Common myeloid progenitor, CD34-positive (primary cell): Measurements from ENCODE around the gene UPK2.
A peak's percentile ranks its signal among the peaks of the same experiment; 100 is the strongest.

Experiments used
- CTCF ChIA-PET: fragments of 350-600 bp; sonication (Branson Sonifier 250); formaldehyde crosslinking; loops from one replicate; lab custom pipeline; 2021; ENCODE audit warnings: antibody characterized with exemption; lab: Charles Lee
- POLR2A ChIA-PET: fragments of 350-600 bp; sonication (Branson Sonifier 250); formaldehyde crosslinking; loops from one replicate; lab custom pipeline; 2021; ENCODE audit warnings: antibody characterized with exemption; lab: Charles Lee
- DNase-seq, 3 donors: peaks; one replicate each; pipeline versions ENCODE4 v3.0.0 to v3.0.0-alpha.2; 2013
- H3K27ac ChIP-seq, 2 experiments: 1 replicate in 1 of 2; 2 replicates in 1 of 2; pipeline ENCODE4 v1.7.0; 2013; ENCODE audit warnings: inconsistent platforms in 2 of 2, low read length in 2 of 2, mild to moderate bottlenecking in 2 of 2, low read depth in 1 of 2, moderate library complexity in 1 of 2; ENCODE audit not compliant: severe bottlenecking in 2 of 2, insufficient read depth in 1 of 2, poor library complexity in 1 of 2
- H3K27me3 ChIP-seq, 5 experiments: replicated peaks in 2 of 5; 1 replicate in 3 of 5; 2 replicates in 2 of 5; pipeline versions ENCODE4 v1.6.1 to v1.7.0; 2013; ENCODE audit warnings: low read length in 4 of 5, mild to moderate bottlenecking in 2 of 5, moderate library complexity in 2 of 5, inconsistent platforms in 1 of 5; ENCODE audit not compliant: insufficient read depth in 5 of 5, control insufficient read depth in 4 of 5
- H3K36me3 ChIP-seq, 4 experiments: 1 replicate in 2 of 4; 2 replicates in 2 of 4; pipeline versions ENCODE4 v1.6.1 to v1.7.0; 2013; ENCODE audit warnings: low read length in 3 of 4, control low read depth in 1 of 4, mild to moderate bottlenecking in 1 of 4; ENCODE audit not compliant: control insufficient read depth in 4 of 4, insufficient read depth in 4 of 4
- H3K4me1 ChIP-seq, 4 experiments: 1 replicate in 3 of 4; 2 replicates in 1 of 4; pipeline versions ENCODE4 v1.6.1 to v1.7.1; 2013; ENCODE audit warnings: low read length in 3 of 4, mild to moderate bottlenecking in 3 of 4, control low read depth in 1 of 4, inconsistent platforms in 1 of 4, moderate library complexity in 1 of 4; ENCODE audit not compliant: control insufficient read depth in 4 of 4, insufficient read depth in 4 of 4; ENCODE audit errors: control extremely low read depth in 1 of 4
- H3K4me3 ChIP-seq, 7 experiments: 1 replicate in 4 of 7; 2 replicates in 3 of 7; pipeline versions ENCODE4 v1.5.1 to v1.7.0; 2013; ENCODE audit warnings: mild to moderate bottlenecking in 7 of 7, low read length in 6 of 7, moderate library complexity in 6 of 7, inconsistent platforms in 2 of 7, low read depth in 2 of 7, control low read depth in 1 of 7; ENCODE audit not compliant: insufficient read depth in 4 of 7, control insufficient read depth in 1 of 7; ENCODE audit errors: extremely low read depth in 1 of 7
- H3K9me3 ChIP-seq, 5 experiments: 1 replicate in 4 of 5; 2 replicates in 1 of 5; pipeline versions ENCODE4 v1.6.1 to v1.7.1; 2013; ENCODE audit warnings: low read length in 4 of 5, mild to moderate bottlenecking in 2 of 5, inconsistent platforms in 1 of 5, low read depth in 1 of 5, moderate library complexity in 1 of 5; ENCODE audit not compliant: control insufficient read depth in 4 of 5, insufficient read depth in 2 of 5; ENCODE audit errors: control extremely low read depth in 1 of 5
- WGBS: methylation state at CpG from one replicate; pipeline ENCODE4 v1.1.5; 2013; ENCODE audit not compliant: insufficient coverage; 5-methylcytosine and 5-hydroxymethylcytosine counted together

UPK2 gene

GRCh38 chr11:118910309-118911112, 45.6 kb upstream of the UPK2 start:
- peak overlapping the region in 3 of 7 experiments; percentile 4 to 58 (median 45) for H3K4me3 ChIP-seq
- H3K27me3 ChIP-seq = no peaks in the 10 kb centered on the region
- no peak overlapping the region for H3K27ac ChIP-seq
- POLR2A ChIA-PET = interaction anchor here (4.4 kb wide), 1 partner anchor 14 kb away, joined by 39 read pairs; the partner anchor contains the start of gene BCL9L
- peaks cover 3 to 73% (median 69%) of the 10 kb centered on the region in 4 experiments for H3K4me1 ChIP-seq
- H3K36me3 ChIP-seq = peaks cover 0 to 19% (median 6%) of the 10 kb centered on the region in 4 experiments
- CTCF ChIA-PET = interaction anchor here (1.6 to 11.0 kb wide), 4 partner anchors 18 to 47 kb away, joined by 5 to 256 read pairs (median 10); partner anchors contain the start of genes BCL9L and UPK2
- WGBS = 31% methylated on average over 30 of the region's 67 CpGs
- no peaks in the 10 kb centered on the region for H3K9me3 ChIP-seq
- DNase-seq = peak in 2 of 3 donors; percentile 55 to 70

GRCh38 chr11:118911113-118911879, 44.8 kb upstream of the UPK2 start:
- peaks cover 0 to 12% (median 2%) of the 10 kb centered on the region in 4 experiments for H3K36me3 ChIP-seq
- H3K4me1 ChIP-seq = peaks cover 3 to 81% (median 77%) of the 10 kb centered on the region in 4 experiments
- no peaks in the 10 kb centered on the region for H3K27me3 ChIP-seq
- peak overlapping the region in 2 of 7 experiments; percentile 10 to 58 for H3K4me3 ChIP-seq
- WGBS = 63% methylated on average over 7 of the region's 21 CpGs
- H3K27ac ChIP-seq = peak overlapping the region in 1 of 2 experiments; percentile 79
- ChIA-PET CTCF (interaction anchor here (1.1 to 11.0 kb wide), 3 partner anchors 17 to 56 kb away, joined by 3 to 256 read pairs (median 12); partner anchors contain the start of genes BCL9L and UPK2), POLR2A (interaction anchor here (0.6 to 4.4 kb wide), 2 partner anchors 13 to 138 kb away, joined by 4 to 39 read pairs; partner anchors contain the start of gene BCL9L)
- no peaks in the 10 kb centered on the region for H3K9me3 ChIP-seq
- no peak for DNase-seq

- Histone ChIP-seq H3K9me3 (no peaks in the 10 kb centered on the region), H3K27me3 (no peaks in the 10 kb centered on the region), H3K4me1 (peaks cover 3 to 89% (median 85%) of the 10 kb centered on the region in 4 experiments), H3K36me3 (peaks cover 0 to 10% (median 3%) of the 10 kb centered on the region in 4 experiments), H3K4me3 (peak overlapping the region in 4 of 7 experiments; percentile 1 to 58 (median 23)), H3K27ac (peak overlapping the region; percentile 37 to 79)
- WGBS = 43% methylated on average over 15 of the region's 23 CpGs
- POLR2A ChIA-PET = interaction anchor here (0.6 to 4.4 kb wide), 3 partner anchors 13 to 1002 kb away, joined by 3 to 39 read pairs (median 8); partner anchors contain the start of gene BCL9L
- CTCF ChIA-PET = interaction anchor here (0.7 to 11.0 kb wide), 11 partner anchors 8 to 219 kb away, joined by 3 to 256 read pairs (median 3); partner anchors contain the start of genes BCL9L, DDX6 and UPK2
- DNase-seq = peak; percentile 79 to 85 (median 83)
Measured at GRCh38 chr11:118911880-118912741, 44.0 kb upstream of the UPK2 start.

- Histone ChIP-seq H3K4me1 (peaks cover 3 to 91% (median 89%) of the 10 kb centered on the region in 4 experiments), H3K36me3 (peaks cover 0 to 3% (median 2%) of the 10 kb centered on the region in 4 experiments), H3K9me3 (no peaks in the 10 kb centered on the region), H3K27ac (peak overlapping the region; percentile 37 to 79), H3K27me3 (no peaks in the 10 kb centered on the region), H3K4me3 (peak overlapping the region in 6 of 7 experiments; percentile 1 to 58 (median 28))
- CTCF ChIA-PET = interaction anchor here (0.7 to 11.0 kb wide), 11 partner anchors 9 to 220 kb away, joined by 3 to 256 read pairs (median 3); partner anchors contain the start of genes BCL9L, DDX6 and UPK2
- 27% methylated on average over 12 of the region's 12 CpGs for WGBS
- POLR2A ChIA-PET = interaction anchor here (0.6 to 4.4 kb wide), 5 partner anchors 12 to 1002 kb away, joined by 3 to 39 read pairs (median 4); partner anchors contain the start of gene BCL9L
- DNase-seq = peak in 2 of 3 donors; percentile 61 to 73
Measured at GRCh38 chr11:118912742-118913410, 43.2 kb upstream of the UPK2 start.

- Histone ChIP-seq H3K9me3 (no peaks in the 10 kb centered on the region), H3K27ac (peak overlapping the region in 1 of 2 experiments; percentile 79), H3K36me3 (peaks cover 0 to 2% (median 0%) of the 10 kb centered on the region in 4 experiments), H3K4me1 (peaks cover 3 to 98% (median 96%) of the 10 kb centered on the region in 4 experiments), H3K4me3 (peak overlapping the region in 5 of 7 experiments; percentile 19 to 58 (median 36)), H3K27me3 (no peaks in the 10 kb centered on the region)
- ChIA-PET CTCF (interaction anchor here (1.2 to 11.0 kb wide), 5 partner anchors 15 to 220 kb away, joined by 3 to 256 read pairs (median 7); partner anchors contain the start of genes BCL9L, DDX6 and UPK2), POLR2A (interaction anchor here (0.6 to 4.4 kb wide), 4 partner anchors 11 to 122 kb away, joined by 4 to 39 read pairs (median 6); partner anchors contain the start of gene BCL9L)
- DNase-seq = peak in 1 of 3 donors; percentile 45
- 0% methylated on average over 1 of the region's 9 CpGs for WGBS
Measured at GRCh38 chr11:118913411-118914125, 42.5 kb upstream of the UPK2 start.
